ENCODE results near the gene TRIM47. TPM values are rescaled to one million over a fixed set of nuclear protein-coding genes. Genes with fewer than 3 reads are reported as not detected.
"Not testable (repeated sequence)": the region's sequence is repeated elsewhere in the genome, so short reads cannot be mapped to it uniquely, and the experiment has no call there.

The TRIM47 gene
- total RNA-seq, 1 donor from 2014 or later, result 21.0 TPM

- Histone ChIP-seq H3K36me3 (peaks cover 15% of the 10 kb centered on the region), H3K9me3 (no peaks in the 10 kb centered on the region), H3K4me3 (peak overlapping the region; percentile 94), H3K27me3 (ENCODE audit: low read depth) (no peaks in the 10 kb centered on the region), H3K27ac (peak overlapping the region; percentile 100), H3K4me1 (peaks cover 43% of the 10 kb centered on the region)
- DNase-seq, result no peak
- intact Hi-C loops (cut with DNase I), result no loop called here
- no peak for ATAC-seq
- TF ChIP-seq CTCF (IDR thresholded peaks at IDR 0.05), result no peak
Measured at GRCh38 chr17:75856062-75856756, 22.2 kb downstream of the TRIM47 start.

- peak within 1 kb of the TSS; percentile 100 for H3K27ac ChIP-seq
- H3K4me3 ChIP-seq, result peak within 1 kb of the TSS; percentile 94
- no peaks in the 10 kb centered on the region for H3K27me3 ChIP-seq (ENCODE audit: low read depth)
- peak; percentile 99 for DNase-seq
- H3K9me3 ChIP-seq, result no peaks in the 10 kb centered on the region
- peak; percentile 50 for TF ChIP-seq CTCF (IDR thresholded peaks at IDR 0.05)
- ATAC-seq, result peak; percentile 96 to 97
- intact Hi-C loops (cut with DNase I), result no loop called here
- H3K4me1 ChIP-seq, result peaks cover 48% of the 10 kb centered on the region
- H3K36me3 ChIP-seq, result peaks cover 22% of the 10 kb centered on the region
Measured at GRCh38 chr17:75855310-75856061, 22.9 kb downstream of the TRIM47 start, which contains the start of gene WBP2. TSS of gene WBP2 (minus strand) at chr17:75855335. CDS start at chr17:75855297, 38 bp downstream.

GRCh38 chr17:75854881-75855309 is 23.5 kb downstream of the TRIM47 start:
- ATAC-seq (peak; percentile 10 to 38), DNase-seq (peak; percentile 74)
- no peaks in the 10 kb centered on the region for H3K27me3 ChIP-seq (ENCODE audit: low read depth)
- H3K36me3 ChIP-seq, result peaks cover 28% of the 10 kb centered on the region
- H3K27ac ChIP-seq, result peak overlapping the region; percentile 100
- H3K9me3 ChIP-seq, result no peaks in the 10 kb centered on the region
- TF ChIP-seq CTCF (IDR thresholded peaks at IDR 0.05), result no peak
- H3K4me3 ChIP-seq, result peak overlapping the region; percentile 94
- intact Hi-C loops (cut with DNase I), result no loop called here
- peaks cover 50% of the 10 kb centered on the region for H3K4me1 ChIP-seq

- Histone ChIP-seq H3K4me1 (peaks cover 54% of the 10 kb centered on the region), H3K27ac (peak overlapping the region; percentile 100), H3K36me3 (peaks cover 35% of the 10 kb centered on the region), H3K4me3 (peak overlapping the region; percentile 94), H3K9me3 (no peaks in the 10 kb centered on the region), H3K27me3 (ENCODE audit: low read depth) (no peaks in the 10 kb centered on the region)
- peak in 1 of 2 donors; percentile 30 for ATAC-seq
- intact Hi-C loops (cut with DNase I), result no loop called here
- no peak for TF ChIP-seq CTCF (IDR thresholded peaks at IDR 0.05)
- no peak for DNase-seq
Measured at GRCh38 chr17:75854101-75854748, 24.2 kb downstream of the TRIM47 start.

GRCh38 chr17:75853433-75853832 is 24.9 kb downstream of the TRIM47 start:
- no peaks in the 10 kb centered on the region for H3K27me3 ChIP-seq (ENCODE audit: low read depth)
- peak overlapping the region; percentile 100 for H3K27ac ChIP-seq
- no peak for TF ChIP-seq CTCF (IDR thresholded peaks at IDR 0.05)
- intact Hi-C loops (cut with DNase I), result no loop called here
- no peaks in the 10 kb centered on the region for H3K9me3 ChIP-seq
- H3K36me3 ChIP-seq, result peaks cover 42% of the 10 kb centered on the region
- no peak for DNase-seq
- no peak for ATAC-seq
- H3K4me1 ChIP-seq, result peaks cover 55% of the 10 kb centered on the region
- peak overlapping the region; percentile 94 for H3K4me3 ChIP-seq

GRCh38 chr17:75851693-75851991 is 26.7 kb downstream of the TRIM47 start:
- H3K9me3 ChIP-seq; H3K4me3 ChIP-seq; ATAC-seq; H3K27me3 ChIP-seq (ENCODE audit: low read depth); intact Hi-C loops (cut with DNase I); H3K27ac ChIP-seq; DNase-seq: not testable (repeated sequence)
- H3K36me3 ChIP-seq, result peaks cover 60% of the 10 kb centered on the region
- H3K4me1 ChIP-seq, result peaks cover 65% of the 10 kb centered on the region

Data from lower lobe of right lung (tissue), 2 donors.